NCI-H128 (cell line): ENCODE results near the gene KCNJ1.
A peak's percentile ranks its signal among the peaks of the same experiment; 100 is the strongest.

Experiments
- DNase-seq: peaks from one replicate; lab custom pipeline; 2025; ENCODE audit not compliant: unreplicated experiment; lab: John Stamatoyannopoulos, UW

The KCNJ1 gene

GRCh38 chr11:128901653-128902514 lies 34.8 kb upstream of the KCNJ1 start:
- DNase-seq, result no peak

GRCh38 chr11:128900468-128900867 lies 33.4 kb upstream of the KCNJ1 start:
- DNase-seq, result no peak

GRCh38 chr11:128898580-128899344 lies 31.7 kb upstream of the KCNJ1 start:
- no peak for DNase-seq

- DNase-seq, result no peak
Observed at GRCh38 chr11:128897826-128898225, 30.7 kb upstream of the KCNJ1 start.

- no peak for DNase-seq
Observed at GRCh38 chr11:128896356-128896755, 29.3 kb upstream of the KCNJ1 start.

GRCh38 chr11:128895526-128895925 lies 28.4 kb upstream of the KCNJ1 start:
- no peak for DNase-seq

- no peak for DNase-seq
Observed at GRCh38 chr11:128894685-128895084, 27.6 kb upstream of the KCNJ1 start.

GRCh38 chr11:128894286-128894681 lies 27.2 kb upstream of the KCNJ1 start:
- DNase-seq, result no peak

- no peak for DNase-seq
Observed at GRCh38 chr11:128893578-128894285, 26.6 kb upstream of the KCNJ1 start.

GRCh38 chr11:128892866-128893565 lies 25.9 kb upstream of the KCNJ1 start:
- no peak for DNase-seq

GRCh38 chr11:128891913-128892398 lies 24.9 kb upstream of the KCNJ1 start:
- no peak for DNase-seq

GRCh38 chr11:128890543-128891368 lies 23.7 kb upstream of the KCNJ1 start, which contains the start of gene KCNJ5:
Gene KCNJ5, plus strand, starts transcription at chr11:128891356. Its CDS starts 19,918 bp downstream, at chr11:128911274.
- no peak for DNase-seq

- no peak for DNase-seq
Observed at GRCh38 chr11:128890216-128890542, 23.1 kb upstream of the KCNJ1 start.

- no peak for DNase-seq
Observed at GRCh38 chr11:128889657-128890213, 22.6 kb upstream of the KCNJ1 start.

- no peak for DNase-seq
Observed at GRCh38 chr11:128888034-128888985, 21.2 kb upstream of the KCNJ1 start.

- no peak for DNase-seq
Observed at GRCh38 chr11:128886406-128887124, 19.5 kb upstream of the KCNJ1 start.

- DNase-seq, result peak; percentile 37
Observed at GRCh38 chr11:128884703-128885338, 17.7 kb upstream of the KCNJ1 start.
